HG03066 (cell line): ENCODE data around the gene SRA1.
"Not testable (repeated sequence)": the region's sequence is repeated elsewhere in the genome, so short reads cannot be mapped to it uniquely, and the experiment has no call there.

Experiments used
- ATAC-seq: cut with Tn5 transposase; IDR thresholded peaks from one replicate; pipeline ENCODE4 v1.9.1; 2021; ENCODE audit warnings: low read depth; ENCODE audit not compliant: unreplicated experiment

SRA1 gene

DNA sequence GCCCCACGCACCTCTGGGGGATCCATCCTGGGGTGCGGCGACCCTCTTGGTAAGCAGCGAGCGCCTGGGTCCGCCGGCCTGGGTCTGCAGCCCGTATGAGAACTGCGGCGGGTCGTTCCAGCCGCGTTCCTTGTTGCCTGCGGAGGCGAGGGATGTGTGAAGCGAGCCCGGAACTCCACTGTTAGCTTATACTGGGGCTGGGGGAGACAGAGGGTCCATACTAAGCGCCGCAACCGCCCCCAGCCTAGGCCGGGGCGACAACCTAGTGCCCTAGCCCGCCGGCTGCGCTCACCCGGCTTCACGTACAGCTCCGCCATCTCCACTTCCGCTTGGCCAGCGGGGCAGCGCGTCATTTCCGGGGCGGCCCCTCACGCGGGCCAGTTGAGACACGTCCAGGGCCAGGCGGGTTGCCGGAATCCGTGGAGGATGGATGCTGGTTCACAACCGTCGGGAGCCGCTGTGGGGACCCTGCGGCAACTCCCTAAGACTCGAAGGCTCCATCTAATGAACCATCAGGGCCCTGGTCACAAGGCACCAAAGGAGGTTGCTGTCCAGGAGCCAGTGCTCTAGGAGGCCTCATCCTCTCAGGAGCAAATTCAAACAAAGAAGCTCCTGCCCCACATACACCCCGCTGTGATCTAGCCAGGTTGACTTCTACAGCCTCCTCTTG, at the start of gene SRA1:
TSS of gene SRA1 (minus strand) at position 338 of the 670 bp plus-strand sequence. CDS start at position 317, 21 bp downstream.
- ATAC-seq: peak; percentile 96

DNA sequence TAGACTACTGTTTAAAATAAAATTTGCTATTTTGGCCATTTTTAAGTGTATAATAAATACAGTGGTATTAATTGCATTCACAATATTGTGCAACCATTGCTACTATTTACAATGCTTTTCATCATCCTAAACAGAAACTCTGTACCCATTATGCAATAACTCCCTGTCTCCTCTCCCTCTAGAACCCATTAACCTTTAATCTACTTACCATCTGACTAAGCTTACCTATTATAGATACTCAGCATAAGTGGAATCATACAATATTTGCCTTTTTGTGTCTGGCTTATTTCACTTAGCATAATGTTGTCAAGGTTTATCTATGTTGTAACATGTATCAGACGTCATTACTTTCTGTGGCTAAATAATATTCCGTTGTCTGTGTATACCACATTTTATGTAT, 49.8 kb upstream of the SRA1 start:
- ATAC-seq: no peak

DNA sequence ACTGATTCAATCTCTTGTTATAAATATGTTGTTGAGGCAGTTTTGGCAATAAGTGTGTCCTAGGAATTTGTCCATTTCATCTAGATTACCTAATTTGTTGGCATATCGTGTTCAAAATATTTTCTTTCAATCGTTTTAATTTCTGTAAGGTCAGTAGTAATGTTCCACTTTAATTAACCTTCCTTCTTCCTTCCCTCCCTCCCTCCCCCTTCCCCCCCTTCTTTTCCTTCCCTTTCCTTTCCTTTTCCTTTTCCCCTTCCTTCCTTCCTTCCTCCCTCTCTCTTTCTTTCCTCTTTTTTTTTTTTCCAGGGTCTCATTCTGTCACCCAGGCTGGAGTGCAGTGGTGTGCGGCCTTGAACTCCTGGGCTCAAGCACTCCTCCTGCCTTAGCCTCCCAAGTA, 48.6 kb upstream of the SRA1 start:
- no peak for ATAC-seq

DNA sequence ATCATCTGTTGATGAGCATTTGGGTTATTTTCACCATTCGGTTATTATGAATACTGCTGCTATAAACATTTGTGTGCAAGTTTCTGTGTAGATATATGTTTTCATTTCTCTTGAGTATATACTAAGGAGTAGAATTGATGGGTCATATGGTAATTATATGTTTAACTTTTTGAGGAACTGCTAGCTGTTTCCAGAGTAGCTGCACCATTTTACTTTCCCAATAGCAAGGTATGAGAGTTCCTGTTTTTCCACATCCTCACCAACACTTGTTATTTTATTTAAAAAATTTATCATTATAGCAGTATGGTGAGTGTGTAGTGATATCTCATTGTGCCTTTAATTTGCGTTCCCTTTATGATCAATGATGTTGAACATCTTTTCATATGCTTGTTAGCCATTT, 46.5 kb upstream of the SRA1 start:
- no peak for ATAC-seq

DNA sequence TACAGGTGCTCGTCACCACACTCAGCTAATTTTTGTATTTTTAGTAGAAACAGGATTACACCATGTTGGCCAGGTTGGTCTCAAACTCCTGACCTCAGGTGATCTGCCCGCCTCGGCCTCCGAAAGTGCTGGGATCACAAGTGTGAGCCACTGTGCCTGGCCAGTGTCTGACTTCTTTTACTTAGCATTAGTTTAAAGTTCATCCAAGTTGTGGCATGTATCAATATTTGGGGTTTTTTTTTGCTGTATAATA, 46.1 kb upstream of the SRA1 start:
- ATAC-seq: not testable (repeated sequence)

DNA sequence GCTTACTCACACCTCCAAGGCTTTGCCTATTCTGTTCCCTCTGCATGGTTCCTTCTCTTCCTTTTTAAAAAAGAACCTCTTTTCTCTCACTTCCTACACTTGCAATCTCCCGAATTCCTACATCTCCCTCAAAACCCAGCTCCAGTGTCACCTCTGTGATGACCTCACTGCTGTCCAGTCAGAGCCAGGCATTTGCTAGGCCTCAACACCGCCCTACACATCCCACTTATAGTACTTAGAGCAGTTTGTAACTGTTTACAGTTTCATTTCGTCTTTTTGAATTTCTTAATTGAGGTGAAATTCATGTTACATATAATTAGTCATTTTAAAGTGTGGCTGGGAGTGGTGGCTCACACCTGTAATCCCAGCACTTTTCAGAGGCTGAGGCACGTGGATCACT, 44.9 kb upstream of the SRA1 start:
- ATAC-seq: no peak

DNA sequence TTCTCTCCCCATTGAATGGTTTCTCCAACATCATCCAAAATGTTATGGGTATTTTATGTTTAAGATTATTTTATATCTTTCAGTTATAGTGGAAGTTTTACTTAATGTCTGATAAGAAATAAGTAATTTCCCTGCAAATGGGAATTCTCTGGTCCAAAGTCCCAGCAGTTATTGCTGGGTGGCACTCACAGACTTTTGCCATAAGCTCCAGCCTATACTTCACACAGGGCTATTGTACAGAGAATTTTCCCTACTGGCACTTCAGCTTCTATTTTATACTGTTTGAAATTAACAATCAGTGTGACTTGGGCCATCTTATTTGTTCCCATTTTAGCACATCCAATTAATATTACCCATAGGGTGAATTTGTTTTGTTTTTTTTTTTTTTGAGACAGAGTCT, 42.8 kb upstream of the SRA1 start:
- no peak for ATAC-seq

DNA sequence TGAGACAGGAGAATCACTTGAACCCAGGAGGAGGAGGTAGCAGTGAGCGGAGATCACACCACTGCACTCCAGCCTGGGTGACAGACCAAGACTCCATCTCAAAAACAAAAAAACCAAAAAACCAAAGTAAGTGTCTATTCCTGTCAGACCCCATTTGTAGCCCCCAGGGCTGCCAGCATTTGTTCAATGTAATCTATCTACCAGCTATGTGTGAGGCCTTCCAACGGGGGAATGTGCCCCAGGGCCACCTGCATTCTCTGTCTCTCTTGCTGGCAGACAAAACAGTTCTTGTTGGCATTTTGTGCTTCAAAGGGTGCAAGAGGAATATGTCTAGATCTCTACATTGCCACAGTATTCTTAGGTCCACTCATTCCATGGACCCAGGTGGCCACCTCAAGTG, 41.6 kb upstream of the SRA1 start:
- no peak for ATAC-seq

DNA sequence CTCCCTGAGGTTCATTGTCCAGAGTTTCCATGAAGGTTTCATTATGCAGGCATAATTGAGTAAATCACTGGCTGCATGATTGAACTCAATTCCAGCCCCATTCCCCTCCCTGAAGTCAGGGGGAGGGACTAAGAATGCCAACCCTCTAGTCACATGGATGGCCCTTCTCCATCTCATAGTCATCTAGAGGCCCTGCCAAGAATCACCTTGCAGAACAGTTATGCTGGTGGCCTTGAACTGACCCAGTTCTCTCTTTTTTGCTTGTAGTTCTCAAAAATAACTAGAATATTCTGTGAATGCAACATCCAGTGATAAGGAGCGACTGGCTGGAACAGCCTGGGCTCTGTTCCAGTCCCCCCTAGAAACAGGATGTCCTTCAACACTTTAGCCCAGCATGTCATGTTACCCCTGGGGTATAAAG, 39.1 kb upstream of the SRA1 start:
- no peak for ATAC-seq

DNA sequence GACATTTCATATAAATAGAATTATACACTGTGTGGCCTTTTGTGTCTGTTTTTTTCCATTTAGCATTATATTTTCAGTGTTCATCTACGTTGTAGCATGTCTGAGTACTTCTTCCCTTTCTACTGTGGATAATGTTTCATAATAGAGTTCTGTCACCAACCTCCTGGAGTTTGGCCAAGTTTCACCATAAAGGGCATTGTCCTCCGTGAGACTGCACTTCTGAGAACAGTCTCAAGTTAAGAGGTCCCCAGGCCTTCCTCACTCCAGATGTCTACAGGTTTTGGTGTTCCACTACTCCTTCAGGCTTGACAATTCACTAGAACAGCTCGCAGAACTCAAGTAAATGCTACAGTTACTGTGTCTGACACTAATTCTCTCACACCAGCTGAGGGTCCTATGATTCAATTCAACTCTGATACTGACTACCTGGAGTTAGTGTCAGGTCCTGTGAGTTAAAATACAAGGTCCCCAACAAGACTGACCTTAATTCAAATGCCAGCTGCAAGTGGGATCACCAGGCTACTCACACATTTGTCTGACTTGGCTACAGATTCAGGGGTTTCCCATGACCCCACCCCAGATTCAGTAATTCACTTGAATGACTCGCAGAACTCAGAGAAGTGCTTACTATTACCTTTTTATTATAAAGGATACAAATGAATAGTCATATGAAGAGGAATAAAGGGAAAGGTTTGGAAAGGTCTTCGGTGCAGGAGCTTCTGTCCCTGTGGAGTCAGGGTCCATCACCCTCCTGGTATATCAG, 38.4 kb upstream of the SRA1 start:
- no peak for ATAC-seq

DNA sequence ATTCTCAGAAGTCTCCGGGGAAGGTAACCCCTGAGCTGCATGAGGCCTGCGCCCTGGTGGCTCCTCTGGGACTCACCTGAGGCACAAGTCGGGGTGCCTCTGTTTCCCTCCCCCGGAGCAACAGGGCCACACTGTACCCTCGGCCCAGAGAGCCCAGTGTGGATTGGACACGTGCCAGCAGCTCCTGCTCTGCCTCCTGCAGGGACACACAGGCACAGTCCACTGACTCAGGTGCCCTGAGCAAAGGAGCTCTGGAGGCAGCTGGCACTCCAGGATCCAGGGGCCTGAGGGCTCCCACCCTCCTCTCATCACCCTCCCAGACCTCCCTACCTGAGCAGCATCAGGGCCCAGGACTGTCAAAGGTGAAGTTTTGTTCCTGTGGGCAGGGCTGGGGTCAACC, 36.9 kb upstream of the SRA1 start:
- ATAC-seq: no peak

DNA sequence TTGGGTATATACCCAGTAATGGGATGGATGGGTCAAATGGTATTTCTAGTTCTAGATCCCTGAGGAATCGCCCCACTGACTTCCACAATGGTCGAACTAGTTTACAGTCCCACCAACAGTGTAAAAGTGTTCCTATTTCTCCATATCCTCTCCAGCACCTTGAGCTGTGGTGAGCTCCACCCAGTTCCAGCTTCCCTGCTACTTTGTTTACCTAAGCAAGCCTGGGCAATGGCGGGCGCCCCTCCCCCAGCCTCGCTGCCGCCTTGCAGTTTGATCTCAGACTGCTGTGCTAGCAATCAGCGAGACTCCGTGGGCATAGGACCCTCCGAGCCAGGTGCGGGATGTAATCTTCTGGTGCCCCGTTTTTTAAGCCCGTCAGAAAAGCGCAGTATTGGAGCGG, 35.8 kb upstream of the SRA1 start:
- ATAC-seq: not testable (repeated sequence)

DNA sequence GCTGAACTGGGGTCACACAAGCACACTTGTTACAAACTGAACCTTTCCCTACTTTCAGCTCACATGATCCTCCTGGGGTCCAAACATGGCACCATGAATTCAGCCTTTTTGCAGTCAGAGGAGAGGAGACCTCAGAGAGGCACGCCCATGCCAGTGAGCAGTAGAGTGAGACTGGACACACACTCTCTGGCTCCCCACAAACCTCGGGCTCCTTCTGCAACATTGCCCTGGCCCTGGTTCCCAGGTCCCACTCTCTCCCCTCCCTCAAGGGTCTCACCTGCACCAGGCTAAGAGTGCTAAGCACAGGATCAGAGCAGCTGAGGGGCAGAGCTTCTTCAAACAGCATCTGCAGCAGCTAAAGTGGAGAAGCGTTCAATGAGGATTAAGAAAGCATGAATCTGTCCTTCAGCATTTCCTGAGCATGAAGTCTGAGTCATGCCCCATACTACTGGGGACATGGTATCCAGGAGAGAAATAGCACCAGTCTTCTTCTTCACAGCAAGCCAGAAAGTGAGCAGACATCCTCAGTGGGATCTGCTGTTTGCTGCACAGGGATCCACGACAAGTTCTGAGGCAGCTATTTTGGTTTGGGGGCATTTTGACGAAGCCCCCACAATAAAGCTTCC, 34.6 kb upstream of the SRA1 start:
- no peak for ATAC-seq

DNA sequence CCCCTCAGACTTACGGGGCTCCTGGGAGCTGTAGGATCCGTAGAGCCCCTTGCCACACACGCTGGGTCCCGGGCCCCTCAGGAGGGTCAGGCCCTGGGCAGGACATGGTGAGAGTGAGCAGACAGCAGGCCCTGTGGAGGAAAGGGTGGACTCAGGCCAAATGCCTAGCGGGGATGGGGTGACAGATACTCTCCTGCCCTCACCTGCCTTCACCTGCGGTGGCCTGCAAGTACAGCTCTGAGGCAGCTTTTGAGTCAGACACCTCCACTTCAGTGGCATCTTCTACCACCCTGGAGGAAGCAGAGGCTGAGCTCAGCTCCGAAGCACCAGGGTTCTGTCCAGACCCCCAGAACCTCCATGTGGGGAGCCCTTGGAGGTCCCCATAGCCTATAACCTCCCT, 33.6 kb upstream of the SRA1 start:
- ATAC-seq: no peak

DNA sequence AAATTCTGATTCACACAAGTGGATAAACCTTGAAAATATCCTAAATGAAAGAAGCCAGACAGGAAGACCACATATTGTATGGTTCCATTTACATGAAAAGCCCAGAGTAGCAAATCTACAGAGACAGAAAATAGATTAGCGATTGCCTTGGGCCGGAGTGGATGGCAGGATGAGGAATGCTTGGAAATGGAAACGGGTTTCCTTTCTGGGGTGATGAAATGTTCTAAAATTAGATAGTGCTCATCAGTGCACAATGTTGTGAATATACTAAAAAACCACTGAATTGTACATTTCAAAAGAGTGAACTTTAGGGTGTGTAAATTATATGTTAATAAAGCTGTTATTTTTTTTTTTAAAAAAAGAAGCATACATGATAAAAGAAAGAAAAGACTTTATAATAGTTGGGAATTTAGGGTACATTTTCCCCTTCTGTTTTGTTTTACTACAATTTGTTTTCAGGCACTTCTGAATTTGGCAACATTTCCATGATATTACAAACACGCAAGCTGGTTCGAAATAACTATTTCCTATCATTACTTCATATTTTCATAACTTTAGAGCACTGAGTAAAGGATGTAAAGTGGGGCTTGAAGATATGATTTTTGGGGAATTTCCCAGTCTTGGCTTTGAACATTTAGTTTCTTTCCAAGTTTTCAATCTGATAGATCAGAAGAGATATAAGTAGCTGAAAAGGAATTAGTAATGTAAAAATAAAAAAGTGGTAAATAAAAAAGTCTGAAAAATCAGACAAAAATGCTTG, 31.2 kb upstream of the SRA1 start:
- no peak for ATAC-seq

DNA sequence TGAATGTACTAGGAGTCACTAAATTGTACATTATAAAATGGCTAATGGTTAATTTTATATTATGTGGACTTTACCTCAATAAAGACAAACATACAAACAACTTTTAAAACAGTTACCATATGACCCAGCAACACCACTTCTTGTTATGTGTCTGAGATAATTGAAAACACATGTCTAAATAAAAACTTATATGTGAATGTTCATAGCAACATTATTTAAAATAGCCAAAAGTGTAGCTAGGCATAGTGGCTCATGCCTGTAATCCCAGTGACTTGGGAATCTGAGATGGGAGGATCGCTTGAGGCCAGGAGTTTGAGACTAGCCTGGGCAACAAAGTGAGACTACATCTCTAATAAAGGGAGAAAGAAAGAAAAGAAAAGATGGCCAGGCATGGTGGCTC, 30.2 kb upstream of the SRA1 start:
- ATAC-seq: no peak

DNA sequence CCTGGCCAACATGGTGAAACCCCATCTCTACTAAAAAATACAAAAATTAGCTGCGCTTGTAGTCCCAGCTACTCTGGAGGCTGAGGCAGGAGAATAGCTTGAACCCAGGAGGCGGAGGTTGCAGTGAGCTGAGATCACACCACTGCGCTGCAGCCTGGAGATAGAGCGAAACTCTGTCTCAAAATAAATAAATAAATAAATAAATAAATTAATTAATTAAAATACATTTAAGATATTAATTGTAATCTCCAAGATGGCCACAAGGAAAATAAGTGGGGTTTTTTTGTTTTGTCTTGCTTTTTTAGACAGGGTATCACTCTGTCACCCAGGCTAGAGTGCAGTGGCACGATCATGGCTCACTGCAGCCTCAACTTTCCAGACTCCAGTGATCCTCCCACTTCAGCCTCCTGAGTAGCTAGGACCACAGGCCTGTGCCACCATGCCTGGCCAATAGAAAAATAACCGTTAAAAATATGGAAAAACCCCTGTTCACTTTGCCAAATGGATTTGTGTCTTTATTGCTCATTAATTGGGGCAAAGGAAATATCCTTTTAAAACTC, 22.0 kb upstream of the SRA1 start:
- not testable (repeated sequence) for ATAC-seq

DNA sequence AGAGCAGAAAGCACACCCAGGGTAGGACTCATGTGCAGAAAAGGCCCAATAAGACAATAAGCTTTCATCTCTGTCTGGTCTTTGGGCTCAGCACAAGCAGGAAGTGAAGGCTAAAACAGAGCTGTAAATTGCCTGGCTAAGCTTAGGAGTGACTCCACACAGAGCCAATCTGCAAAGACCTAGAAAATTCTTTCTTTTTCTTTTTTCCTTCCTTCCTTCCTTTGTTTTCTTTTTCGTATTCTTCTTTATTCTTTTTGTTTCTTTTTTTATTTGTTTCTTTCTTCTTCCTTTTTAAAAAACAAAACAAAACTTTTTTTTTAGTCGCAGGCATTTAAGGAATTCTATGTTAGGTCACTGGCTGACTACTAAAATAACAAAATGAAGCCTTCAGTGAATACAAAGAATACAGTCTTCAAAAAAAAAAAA, 19.5 kb upstream of the SRA1 start:
- ATAC-seq: no peak

DNA sequence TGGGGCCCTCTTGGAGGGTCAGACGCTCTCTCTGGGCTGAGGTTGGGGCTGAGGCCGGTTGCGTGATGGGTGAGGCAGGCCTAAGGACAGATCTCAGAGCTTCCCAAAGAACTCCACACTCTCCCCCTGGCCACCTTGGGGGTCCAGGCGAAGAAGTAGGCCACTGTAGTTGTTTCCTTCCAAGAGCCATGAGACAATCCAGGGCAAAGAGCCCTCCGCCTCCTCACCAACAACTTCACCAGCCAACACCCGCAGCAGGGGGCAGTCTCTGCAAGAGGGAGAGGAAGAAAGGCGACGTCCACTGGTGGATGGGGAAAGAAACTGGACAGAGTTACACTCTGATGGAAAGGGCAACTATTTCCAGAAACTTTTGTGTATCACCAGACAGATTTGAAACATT, 18.0 kb upstream of the SRA1 start:
- no peak for ATAC-seq

DNA sequence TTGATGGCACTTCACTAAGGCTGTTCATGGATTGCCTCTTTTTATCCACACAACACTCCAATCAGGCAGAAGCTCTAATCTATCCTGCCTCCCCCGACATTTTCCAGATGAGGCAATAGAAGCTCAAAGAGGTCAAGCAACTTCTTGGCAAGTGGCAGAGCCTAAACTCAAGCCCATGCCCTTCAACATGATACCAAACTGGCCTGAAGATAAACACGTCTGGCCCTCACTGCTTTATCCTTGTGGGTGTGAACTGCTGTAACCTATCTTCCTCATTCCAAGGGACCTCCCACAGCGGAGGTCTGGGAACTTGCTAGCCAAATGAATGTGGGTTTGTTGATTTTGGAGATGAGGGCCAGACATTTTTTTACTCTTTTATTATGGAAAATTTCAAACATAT, 16.9 kb upstream of the SRA1 start:
- ATAC-seq: no peak

DNA sequence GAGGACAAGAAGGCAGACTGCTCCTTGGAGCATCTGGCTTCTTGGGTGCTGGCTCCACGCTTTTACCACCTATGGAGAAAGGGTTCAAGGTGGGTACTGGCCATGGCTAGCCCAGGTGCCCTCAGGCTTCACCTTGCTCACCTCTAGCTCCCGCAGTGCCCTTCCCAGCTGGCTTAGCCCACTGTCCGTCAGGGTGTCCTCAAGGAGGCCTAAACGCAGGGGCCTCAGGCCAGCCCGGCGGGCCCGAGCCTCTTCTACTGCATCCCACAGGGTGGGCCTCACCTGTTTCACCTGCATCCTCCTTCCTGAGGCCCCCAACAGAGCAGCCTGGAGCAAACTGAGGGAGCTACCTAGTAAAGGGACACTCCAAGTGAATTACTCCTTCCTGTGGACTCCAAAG, 16.4 kb upstream of the SRA1 start:
- no peak for ATAC-seq
